PC-9 (cell line): ENCODE results near the gene OXCT1.

ENCODE experiments used
- EZH2 ChIP-seq: fragments of 200-600 bp; sonication (generic); IDR thresholded peaks from 2 replicates; pipeline ENCODE4 v1.8.0; 2017; ENCODE audit warnings: antibody characterized with exemption, low read depth
- TF ChIP-seq, protein P1 (sequence below): fragments of 200-600 bp; sonication (generic); conservative IDR thresholded peaks from 2 replicates; pipeline ENCODE4 v1.6.1; 2017; ENCODE audit warnings: mixed run types, antibody characterized with exemption, mild to moderate bottlenecking, moderate library complexity

DNA sequence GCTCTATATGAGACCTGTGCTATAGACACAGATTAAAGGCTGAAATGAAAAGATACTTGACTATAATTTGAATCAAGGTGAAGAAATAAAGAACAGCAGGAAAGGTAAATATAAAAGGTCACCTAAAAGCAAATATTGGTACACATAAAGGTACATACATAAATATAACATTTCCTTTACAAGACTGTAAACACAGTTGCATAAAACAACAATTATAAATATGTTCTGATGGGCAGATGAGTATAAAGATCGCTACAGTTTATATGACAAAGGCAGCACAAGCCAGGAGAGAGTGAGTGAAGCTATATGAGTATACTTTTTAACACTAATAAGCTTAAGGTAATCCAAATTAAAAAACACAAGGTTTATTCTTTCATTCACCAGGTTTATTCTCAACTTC, 114.5 kb downstream of the OXCT1 start:
- TF ChIP-seq, protein P1, sequence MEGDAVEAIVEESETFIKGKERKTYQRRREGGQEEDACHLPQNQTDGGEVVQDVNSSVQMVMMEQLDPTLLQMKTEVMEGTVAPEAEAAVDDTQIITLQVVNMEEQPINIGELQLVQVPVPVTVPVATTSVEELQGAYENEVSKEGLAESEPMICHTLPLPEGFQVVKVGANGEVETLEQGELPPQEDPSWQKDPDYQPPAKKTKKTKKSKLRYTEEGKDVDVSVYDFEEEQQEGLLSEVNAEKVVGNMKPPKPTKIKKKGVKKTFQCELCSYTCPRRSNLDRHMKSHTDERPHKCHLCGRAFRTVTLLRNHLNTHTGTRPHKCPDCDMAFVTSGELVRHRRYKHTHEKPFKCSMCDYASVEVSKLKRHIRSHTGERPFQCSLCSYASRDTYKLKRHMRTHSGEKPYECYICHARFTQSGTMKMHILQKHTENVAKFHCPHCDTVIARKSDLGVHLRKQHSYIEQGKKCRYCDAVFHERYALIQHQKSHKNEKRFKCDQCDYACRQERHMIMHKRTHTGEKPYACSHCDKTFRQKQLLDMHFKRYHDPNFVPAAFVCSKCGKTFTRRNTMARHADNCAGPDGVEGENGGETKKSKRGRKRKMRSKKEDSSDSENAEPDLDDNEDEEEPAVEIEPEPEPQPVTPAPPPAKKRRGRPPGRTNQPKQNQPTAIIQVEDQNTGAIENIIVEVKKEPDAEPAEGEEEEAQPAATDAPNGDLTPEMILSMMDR: no peak
- TF ChIP-seq EZH2: no peak
